ENCODE data around the gene PDGFC. TPM values are rescaled to one million over a fixed set of nuclear protein-coding genes. Genes with fewer than 3 reads are reported as not detected.

Gene PDGFC
- total and polyA plus RNA-seq, 2 of the 8 experiments (the other 6 are each of a cell fraction or from before 2014, with no cell fraction given), result 0.65 to 2.7 TPM

DNA sequence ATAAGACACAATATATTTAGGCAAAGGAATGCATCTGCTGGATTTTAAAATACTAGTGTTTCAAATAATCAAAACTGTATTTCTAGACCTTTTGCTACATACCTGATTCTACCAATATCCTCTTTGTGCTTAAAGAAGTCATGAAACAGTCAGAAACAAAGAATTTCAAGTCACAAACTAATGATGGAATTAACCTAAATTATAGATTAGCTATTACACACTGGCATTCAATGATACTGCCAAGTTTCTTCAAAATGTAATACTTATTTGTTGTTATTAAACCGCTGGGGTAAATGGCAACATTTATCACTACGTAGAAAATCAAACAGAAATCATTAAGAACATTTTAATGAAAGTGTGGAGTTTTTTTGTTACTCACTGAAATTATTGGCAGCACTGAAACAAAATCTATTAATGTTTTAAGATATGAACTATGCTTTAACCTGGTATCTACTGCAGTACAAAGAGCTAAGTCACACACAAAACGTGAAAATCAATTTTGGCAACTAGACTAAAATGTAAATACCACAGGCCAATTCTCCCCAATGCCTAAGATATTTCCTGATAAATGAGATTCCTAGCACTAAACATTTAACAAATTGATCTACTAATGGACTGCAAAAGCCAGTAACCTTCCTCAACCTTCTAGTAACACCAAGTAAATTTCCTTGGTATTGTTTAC lies 19.4 kb downstream of the PDGFC start (continued):
- TF ChIP-seq, protein P1, sequence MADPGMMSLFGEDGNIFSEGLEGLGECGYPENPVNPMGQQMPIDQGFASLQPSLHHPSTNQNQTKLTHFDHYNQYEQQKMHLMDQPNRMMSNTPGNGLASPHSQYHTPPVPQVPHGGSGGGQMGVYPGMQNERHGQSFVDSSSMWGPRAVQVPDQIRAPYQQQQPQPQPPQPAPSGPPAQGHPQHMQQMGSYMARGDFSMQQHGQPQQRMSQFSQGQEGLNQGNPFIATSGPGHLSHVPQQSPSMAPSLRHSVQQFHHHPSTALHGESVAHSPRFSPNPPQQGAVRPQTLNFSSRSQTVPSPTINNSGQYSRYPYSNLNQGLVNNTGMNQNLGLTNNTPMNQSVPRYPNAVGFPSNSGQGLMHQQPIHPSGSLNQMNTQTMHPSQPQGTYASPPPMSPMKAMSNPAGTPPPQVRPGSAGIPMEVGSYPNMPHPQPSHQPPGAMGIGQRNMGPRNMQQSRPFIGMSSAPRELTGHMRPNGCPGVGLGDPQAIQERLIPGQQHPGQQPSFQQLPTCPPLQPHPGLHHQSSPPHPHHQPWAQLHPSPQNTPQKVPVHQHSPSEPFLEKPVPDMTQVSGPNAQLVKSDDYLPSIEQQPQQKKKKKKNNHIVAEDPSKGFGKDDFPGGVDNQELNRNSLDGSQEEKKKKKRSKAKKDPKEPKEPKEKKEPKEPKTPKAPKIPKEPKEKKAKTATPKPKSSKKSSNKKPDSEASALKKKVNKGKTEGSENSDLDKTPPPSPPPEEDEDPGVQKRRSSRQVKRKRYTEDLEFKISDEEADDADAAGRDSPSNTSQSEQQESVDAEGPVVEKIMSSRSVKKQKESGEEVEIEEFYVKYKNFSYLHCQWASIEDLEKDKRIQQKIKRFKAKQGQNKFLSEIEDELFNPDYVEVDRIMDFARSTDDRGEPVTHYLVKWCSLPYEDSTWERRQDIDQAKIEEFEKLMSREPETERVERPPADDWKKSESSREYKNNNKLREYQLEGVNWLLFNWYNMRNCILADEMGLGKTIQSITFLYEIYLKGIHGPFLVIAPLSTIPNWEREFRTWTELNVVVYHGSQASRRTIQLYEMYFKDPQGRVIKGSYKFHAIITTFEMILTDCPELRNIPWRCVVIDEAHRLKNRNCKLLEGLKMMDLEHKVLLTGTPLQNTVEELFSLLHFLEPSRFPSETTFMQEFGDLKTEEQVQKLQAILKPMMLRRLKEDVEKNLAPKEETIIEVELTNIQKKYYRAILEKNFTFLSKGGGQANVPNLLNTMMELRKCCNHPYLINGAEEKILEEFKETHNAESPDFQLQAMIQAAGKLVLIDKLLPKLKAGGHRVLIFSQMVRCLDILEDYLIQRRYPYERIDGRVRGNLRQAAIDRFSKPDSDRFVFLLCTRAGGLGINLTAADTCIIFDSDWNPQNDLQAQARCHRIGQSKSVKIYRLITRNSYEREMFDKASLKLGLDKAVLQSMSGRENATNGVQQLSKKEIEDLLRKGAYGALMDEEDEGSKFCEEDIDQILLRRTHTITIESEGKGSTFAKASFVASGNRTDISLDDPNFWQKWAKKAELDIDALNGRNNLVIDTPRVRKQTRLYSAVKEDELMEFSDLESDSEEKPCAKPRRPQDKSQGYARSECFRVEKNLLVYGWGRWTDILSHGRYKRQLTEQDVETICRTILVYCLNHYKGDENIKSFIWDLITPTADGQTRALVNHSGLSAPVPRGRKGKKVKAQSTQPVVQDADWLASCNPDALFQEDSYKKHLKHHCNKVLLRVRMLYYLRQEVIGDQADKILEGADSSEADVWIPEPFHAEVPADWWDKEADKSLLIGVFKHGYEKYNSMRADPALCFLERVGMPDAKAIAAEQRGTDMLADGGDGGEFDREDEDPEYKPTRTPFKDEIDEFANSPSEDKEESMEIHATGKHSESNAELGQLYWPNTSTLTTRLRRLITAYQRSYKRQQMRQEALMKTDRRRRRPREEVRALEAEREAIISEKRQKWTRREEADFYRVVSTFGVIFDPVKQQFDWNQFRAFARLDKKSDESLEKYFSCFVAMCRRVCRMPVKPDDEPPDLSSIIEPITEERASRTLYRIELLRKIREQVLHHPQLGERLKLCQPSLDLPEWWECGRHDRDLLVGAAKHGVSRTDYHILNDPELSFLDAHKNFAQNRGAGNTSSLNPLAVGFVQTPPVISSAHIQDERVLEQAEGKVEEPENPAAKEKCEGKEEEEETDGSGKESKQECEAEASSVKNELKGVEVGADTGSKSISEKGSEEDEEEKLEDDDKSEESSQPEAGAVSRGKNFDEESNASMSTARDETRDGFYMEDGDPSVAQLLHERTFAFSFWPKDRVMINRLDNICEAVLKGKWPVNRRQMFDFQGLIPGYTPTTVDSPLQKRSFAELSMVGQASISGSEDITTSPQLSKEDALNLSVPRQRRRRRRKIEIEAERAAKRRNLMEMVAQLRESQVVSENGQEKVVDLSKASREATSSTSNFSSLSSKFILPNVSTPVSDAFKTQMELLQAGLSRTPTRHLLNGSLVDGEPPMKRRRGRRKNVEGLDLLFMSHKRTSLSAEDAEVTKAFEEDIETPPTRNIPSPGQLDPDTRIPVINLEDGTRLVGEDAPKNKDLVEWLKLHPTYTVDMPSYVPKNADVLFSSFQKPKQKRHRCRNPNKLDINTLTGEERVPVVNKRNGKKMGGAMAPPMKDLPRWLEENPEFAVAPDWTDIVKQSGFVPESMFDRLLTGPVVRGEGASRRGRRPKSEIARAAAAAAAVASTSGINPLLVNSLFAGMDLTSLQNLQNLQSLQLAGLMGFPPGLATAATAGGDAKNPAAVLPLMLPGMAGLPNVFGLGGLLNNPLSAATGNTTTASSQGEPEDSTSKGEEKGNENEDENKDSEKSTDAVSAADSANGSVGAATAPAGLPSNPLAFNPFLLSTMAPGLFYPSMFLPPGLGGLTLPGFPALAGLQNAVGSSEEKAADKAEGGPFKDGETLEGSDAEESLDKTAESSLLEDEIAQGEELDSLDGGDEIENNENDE (IDR thresholded peaks at IDR 0.05; ENCODE audit: insufficient replicate concordance, low read length), result no peak
- TF ChIP-seq GTF2F1 (IDR thresholded peaks at IDR 0.05; ENCODE audit: borderline replicate concordance, low read depth, low read length), result no peak
- TF ChIP-seq, protein P2, sequence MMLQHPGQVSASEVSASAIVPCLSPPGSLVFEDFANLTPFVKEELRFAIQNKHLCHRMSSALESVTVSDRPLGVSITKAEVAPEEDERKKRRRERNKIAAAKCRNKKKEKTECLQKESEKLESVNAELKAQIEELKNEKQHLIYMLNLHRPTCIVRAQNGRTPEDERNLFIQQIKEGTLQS (IDR thresholded peaks at IDR 0.05; ENCODE audit: insufficient read depth, low read depth, low read length), result no peak
- TF ChIP-seq SP1 (IDR thresholded peaks at IDR 0.05; ENCODE audit: low read depth, low read length), result no peak
- no peak for TF ChIP-seq CREB1 (IDR thresholded peaks at IDR 0.05)
- TF ChIP-seq EZH2 (IDR thresholded peaks at IDR 0.05; ENCODE audit: low read depth, low read length, severe bottlenecking), result no peak
- TF ChIP-seq KDM5A (IDR thresholded peaks at IDR 0.05; ENCODE audit: low read length), result no peak
- TF ChIP-seq POU5F1 (IDR thresholded peaks at IDR 0.05; ENCODE audit: low read depth, low read length), result no peak
- no peak for TF ChIP-seq NANOG (IDR thresholded peaks at IDR 0.05; ENCODE audit: insufficient read depth, low read depth, low read length, poor library complexity, severe bottlenecking)
- no peak for TF ChIP-seq ZNF274 (IDR thresholded peaks at IDR 0.05; ENCODE audit: borderline replicate concordance, extremely low read depth, low read length)
